HG02763 (cell line): ENCODE results near the gene TMEM31.

Experiments
- ATAC-seq: cut with Tn5 transposase; IDR thresholded peaks from one replicate; pipeline ENCODE4 v1.9.1; 2021; ENCODE audit warnings: mild to moderate bottlenecking, moderate library complexity; ENCODE audit not compliant: unreplicated experiment

Gene TMEM31

GRCh38 chrX:103710609-103711008 lies at the start of gene TMEM31:
TSS of gene TMEM31 (plus strand) at chrX:103710909. CDS start at chrX:103712259, 1,350 bp downstream.
- ATAC-seq, result no peak

- ATAC-seq, result no peak
These were observed 46.5 kb upstream of the TMEM31 start for GRCh38 chrX:103663981-103664762.

- ATAC-seq, result no peak
These were observed 44.3 kb upstream of the TMEM31 start for GRCh38 chrX:103666202-103667107.

GRCh38 chrX:103669745-103670144 lies 41.0 kb upstream of the TMEM31 start:
- no peak for ATAC-seq

GRCh38 chrX:103674531-103675454 lies 35.9 kb upstream of the TMEM31 start:
- ATAC-seq, result no peak

GRCh38 chrX:103678199-103678993 lies 32.3 kb upstream of the TMEM31 start:
- no peak for ATAC-seq

- ATAC-seq, result no peak
These were observed 29.3 kb upstream of the TMEM31 start for GRCh38 chrX:103681443-103681842.

- ATAC-seq, result no peak
These were observed 25.3 kb upstream of the TMEM31 start for GRCh38 chrX:103685396-103685795.

- ATAC-seq, result peak; percentile 88
These were observed 24.3 kb upstream of the TMEM31 start, which contains the start of gene MORF4L2 for GRCh38 chrX:103686199-103687072. TSS of gene MORF4L2 (minus strand) at chrX:103686699. CDS start at chrX:103677027, 9,672 bp downstream.

GRCh38 chrX:103687073-103687695 lies 23.5 kb upstream of the TMEM31 start:
- peak; percentile 54 for ATAC-seq

- ATAC-seq, result no peak
These were observed 23.0 kb upstream of the TMEM31 start for GRCh38 chrX:103687696-103688201.

- no peak for ATAC-seq
These were observed 21.8 kb upstream of the TMEM31 start for GRCh38 chrX:103688946-103689345.

- no peak for ATAC-seq
These were observed 19.6 kb upstream of the TMEM31 start for GRCh38 chrX:103691059-103691458.

GRCh38 chrX:103697687-103698086 lies 13.0 kb upstream of the TMEM31 start:
- no peak for ATAC-seq

- ATAC-seq, result no peak
These were observed 11.5 kb upstream of the TMEM31 start for GRCh38 chrX:103699243-103699642.

GRCh38 chrX:103704863-103705262 lies 5.8 kb upstream of the TMEM31 start:
- ATAC-seq, result no peak

- no peak for ATAC-seq
These were observed 6.3 kb downstream of the TMEM31 start for GRCh38 chrX:103716962-103717361.

GRCh38 chrX:103718120-103718519 lies 7.4 kb downstream of the TMEM31 start:
- no peak for ATAC-seq
